Dermis blood vessel endothelial cell (primary cell): Measurements from ENCODE around the gene TPM1. TPM values are rescaled to one million over a fixed set of nuclear protein-coding genes. Genes with fewer than 3 reads are reported as not detected.

Experiments used
- DNase-seq: peaks from one replicate; pipeline ENCODE4 v3.0.0; 2010
- total RNA-seq: library from RNA; depleted of rRNA; stranded (reverse); fragments of >200 nt; gene quantifications from 2 replicates; pipeline ENCODE4 v1.2.3, GENCODE V29; 2014

The TPM1 gene
- total RNA-seq, 1 donor from 2014 or later, result 334 TPM

DNA sequence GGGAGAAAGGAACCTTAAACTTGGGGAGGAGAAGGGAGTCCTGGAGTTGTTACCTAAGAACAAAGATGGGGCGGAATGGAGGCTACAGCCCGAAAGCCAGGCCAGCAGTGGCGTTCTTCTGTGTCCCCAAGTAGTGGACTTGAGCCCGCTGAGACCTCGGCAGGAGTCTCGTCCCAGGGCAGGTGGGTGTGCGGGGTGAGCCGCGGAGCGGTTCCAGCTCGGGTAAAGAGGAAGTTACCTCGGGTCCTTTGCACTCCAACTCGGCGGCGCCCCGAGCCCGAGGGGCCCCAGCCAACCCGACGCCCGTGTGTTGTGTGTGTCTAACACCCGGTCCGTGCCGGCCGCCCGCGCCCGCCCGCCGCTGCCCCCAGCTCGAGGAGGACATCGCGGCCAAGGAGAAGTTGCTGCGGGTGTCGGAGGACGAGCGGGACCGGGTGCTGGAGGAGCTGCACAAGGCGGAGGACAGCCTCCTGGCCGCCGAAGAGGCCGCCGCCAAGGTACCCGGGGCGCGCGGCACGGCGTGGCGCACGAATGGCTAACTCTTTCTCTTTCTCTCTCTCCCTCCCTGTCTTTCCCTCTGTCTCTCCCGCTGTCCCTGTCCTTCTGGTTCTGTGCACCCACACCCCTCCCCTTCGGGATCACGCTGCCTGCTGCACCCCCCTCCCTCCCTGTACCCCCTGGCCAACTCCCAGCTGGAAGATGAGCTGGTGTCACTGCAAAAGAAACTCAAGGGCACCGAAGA, 959 bp downstream of the TPM1 start:
- peak; percentile 42 for DNase-seq

DNA sequence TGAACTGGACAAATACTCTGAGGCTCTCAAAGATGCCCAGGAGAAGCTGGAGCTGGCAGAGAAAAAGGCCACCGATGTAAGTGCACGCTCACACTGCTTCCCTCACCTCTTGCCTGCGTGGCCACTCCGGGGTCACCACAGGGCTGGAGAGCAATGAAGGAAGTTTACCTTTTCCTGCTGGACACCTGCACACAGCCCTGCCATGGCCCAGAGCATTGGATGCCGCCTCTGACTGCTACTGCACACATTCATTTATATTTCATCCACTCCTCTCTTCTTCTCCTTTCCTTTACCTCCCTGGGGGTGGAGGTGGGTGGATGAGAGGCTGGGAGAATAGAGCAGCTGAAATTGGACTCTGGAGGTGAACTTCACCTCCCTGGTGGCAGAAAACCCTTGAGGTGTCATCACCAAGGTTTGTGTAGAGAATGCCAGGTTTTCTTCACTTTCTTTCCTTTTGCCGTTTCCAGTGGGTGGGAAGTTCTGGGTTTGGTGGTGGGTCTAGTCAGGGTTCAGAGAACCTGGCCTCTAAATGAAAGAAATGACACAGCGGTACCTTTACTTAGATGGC, 1.6 kb downstream of the TPM1 start:
- no peak for DNase-seq

DNA sequence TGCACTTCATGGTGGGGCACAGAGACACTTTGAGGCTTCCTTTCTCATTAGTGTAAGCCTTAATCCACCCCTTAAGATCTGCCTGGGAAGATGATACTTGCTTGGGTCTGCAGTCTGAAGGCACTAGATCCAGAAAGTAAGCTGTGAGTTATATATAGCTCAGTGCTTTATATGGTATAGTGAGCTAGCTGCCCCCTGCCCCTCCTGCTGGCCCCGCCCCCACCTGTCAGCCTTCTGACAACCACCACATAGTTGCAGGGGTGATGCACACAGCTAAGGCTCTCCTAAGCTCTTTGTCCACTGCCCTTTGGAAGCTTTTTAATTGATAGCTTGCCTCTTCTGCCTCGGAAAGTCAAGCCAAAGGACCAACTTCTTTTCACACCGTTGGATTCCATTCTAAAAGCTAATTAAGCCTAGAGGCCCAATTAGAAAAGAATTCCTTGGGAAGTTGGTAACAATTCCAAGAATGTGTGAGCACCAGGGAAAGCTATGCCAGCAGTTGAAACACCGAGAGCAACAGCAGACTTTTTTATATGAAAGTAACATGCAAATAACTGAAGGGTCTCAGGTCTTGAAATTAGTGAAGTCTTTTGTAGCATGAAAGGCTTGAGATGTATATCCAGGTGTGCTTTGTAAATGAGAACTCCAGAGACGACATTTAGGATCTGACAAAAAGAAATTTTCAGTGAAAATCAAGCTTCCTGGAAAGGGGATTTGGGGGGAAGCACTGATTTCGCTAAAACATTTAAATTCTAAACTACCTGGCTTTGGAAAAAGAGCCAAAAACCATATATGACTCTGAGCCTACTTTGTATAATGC, 2.3 kb downstream of the TPM1 start:
- peak; percentile 62 for DNase-seq

DNA sequence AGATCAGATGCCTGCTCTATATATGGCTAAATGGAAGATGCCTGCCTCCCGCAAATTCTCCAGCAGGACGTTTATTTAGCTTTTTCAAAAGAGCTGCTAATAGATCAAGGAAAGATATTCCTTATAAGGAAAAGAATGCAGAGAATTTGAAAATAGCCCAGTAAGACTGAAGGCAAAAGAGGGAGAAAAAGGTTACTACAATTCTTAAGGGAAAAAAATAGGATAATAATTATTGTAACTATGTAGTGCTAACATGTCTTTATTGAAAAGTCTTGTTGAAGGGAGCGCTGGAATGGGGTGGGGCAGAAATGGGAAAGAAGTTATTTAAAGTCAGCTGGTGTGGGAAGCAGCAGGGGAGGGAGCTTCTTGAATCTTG, 2.9 kb downstream of the TPM1 start:
- no peak for DNase-seq

DNA sequence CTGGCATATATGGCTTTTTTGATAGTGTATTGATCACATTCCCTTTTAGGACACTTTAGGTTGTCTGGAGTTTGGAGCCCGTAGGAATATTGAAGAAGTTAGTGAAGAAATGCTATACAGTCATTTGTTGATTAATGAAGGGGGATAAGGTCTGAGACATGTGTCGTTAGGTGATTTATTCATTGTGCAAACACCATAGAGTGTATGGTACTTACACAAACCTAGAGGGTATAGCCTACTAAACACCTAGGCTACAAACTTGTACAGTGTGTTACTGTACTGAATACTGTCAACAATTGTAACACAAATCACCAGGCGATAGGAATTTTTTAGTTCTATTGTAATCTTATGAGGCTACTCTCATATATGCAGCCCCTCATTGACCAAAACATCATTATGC, 3.3 kb downstream of the TPM1 start:
- DNase-seq, result no peak

DNA sequence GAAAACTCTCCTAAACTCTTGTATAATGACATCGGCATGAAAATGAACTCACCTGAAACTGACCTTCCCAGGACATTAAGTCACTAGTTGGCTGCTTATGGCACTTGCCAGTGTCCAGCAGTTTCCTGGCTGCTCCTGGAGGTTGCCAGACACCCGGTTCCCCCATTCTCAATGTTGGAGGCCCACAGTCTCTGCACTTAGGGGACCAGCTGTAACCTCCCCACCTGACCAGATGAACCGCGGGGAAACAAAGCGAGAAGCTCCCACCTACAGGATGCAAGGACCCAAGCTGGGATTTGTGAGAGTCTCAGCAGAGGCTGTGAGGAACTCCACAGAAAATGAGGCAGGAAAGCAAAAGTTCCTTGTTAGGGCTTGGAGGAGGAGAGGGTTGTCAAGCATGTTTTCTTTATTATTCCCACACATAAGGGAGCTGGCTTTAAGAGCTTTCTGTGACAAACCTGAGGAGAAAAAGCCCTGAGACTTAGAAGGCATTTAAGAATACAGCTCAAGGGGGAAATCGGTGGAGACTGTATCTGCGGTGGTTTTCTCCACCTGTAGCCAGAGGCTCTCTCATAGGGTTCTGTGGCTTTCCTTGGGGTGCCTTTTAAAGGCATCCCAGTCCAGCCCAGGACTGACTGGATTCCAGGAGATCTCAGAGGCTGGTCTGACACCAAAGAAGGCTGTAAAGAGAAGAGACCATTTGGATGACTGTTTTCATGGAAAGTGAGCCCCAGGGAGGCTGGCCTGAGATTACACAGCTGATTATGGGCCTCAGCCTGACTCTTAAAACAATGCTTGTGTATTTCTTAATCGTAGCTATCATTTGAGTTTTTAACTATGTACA, 4.6 kb downstream of the TPM1 start:
- DNase-seq, result no peak

DNA sequence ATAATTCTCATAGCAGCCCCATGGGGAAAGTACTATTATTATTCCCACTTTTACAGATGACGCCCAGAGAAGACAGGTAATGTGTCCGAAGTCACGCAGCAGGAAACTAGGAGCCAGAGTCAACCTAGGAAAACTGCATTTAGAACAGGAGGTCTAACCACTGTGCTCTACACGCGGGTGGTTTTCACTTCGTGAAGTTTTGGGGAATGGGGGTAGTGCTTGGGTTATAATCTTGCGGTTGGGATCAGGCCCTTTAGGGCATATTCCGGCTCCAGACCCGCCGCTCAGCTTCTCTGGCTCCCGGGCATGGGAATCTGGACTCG, 5.2 kb downstream of the TPM1 start:
- no peak for DNase-seq

DNA sequence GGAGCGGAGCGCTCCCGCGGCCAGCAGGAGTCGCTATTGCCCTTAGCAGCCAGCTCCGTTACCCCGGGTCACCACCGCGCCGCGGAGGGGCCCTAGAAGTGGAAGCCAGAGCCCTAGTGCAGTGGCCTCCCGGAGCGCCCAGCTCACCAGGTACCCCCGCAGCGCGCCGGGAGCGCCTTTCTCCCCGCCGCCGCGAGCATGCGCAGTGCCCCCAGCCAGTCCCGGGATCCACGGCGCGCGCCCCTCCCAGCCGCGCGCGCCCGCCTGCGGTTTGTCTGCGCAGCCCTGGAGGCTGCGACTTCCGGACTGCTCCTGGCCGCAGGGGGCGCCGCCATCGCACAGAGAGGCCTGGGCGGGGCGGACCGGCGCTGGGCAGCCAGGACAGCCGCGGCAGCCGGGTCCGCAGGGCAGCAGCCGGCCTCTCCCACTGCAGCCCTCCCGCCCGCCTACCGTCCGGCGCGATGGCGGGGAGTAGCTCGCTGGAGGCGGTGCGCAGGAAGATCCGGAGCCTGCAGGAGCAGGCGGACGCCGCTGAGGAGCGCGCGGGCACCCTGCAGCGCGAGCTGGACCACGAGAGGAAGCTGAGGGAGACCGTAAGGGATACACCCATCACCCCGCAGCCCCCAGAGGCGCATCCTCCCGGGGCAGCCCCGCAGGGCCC, 5.7 kb downstream of the TPM1 start:
- DNase-seq, result peak; percentile 95

DNA sequence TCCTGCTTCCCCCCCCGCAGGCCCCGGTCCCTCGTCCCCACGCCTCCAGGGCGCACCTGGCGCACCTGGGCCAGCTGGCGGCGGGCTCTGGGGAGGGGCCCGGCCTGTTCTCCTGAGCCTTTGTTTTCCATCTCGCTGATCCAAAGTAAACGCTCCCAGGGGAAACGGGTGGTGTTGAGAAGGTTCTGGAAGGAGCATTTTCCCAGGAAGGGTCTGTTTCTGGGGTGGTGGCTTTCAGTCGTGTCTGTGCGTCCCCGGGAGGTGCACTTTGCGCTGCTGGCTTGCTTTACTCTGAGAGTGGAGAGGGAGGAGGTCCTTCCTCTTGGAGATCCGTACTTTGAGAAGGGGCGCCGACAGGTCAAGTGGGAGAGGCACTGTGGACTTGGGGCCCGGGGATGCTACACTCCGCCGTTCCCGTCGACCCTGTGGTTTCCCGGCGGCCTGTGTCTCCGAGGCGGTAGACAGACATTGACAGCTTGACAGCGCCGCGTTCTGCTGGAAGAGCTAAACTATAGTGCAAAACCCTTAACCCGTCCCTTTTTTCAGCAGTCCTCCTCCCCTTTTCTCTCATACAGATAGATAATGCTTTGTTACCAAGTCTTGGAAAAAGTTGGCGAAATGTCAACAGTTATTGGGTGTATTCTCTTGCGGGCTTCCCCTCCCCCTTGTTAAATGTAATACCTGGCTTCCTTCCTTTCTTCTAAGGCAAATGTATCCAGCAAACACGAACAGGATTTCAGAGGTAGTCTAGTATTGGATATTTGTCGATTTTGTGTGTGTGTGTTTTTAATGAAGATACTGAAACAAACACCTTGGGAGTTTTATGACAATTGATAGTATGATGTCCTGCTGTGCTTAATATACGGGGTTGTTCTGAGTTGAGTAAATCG, 6.5 kb downstream of the TPM1 start:
- DNase-seq, result peak; percentile 62

DNA sequence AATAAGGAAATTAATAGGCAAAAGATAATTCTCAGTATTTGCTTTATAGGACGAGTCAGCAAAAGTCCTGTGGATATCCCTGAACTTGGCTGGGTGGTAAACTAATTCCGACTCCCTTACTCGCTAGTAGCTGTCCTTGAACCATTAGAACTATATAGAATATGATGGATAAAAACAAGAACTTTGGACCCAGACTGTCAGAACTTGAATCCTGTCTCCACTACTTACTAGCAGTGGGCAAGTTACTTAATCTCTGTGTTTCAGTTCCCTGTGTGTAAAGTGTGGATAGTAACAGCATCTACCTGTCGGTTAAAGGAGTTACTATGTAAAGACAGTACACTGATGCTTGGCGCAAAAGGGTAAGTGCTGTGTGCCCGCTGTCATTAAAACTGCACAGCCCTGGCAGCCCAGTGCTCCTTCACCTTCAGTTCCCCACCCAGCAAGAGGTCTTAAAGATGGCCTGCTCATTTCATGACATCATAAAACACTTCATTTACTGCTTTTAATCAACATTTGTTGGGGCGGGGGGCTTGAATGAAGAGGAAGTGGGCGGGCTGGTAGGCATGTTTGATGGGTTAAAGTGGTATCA, 7.3 kb downstream of the TPM1 start:
- DNase-seq, result no peak

DNA sequence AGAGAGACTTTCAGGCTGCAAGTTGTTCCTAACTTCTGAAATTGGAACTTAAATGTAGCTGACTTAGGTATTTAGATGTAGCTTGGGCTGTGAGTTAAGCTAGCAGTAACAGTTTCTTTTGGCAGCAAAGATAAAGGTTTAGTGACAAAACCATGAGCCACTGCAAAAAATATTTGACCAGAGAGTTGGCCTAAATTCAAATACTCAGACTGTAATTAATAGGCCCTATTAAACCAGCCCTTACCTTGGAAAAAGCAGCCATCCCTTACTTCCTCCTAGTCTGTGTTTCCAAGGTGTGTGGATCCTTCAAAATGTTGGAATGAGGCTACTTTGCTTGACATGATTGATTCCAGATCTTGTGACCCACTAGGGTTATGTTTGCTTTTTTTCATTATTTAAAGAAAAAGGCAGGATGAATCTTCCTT, 8.2 kb downstream of the TPM1 start:
- DNase-seq, result no peak

DNA sequence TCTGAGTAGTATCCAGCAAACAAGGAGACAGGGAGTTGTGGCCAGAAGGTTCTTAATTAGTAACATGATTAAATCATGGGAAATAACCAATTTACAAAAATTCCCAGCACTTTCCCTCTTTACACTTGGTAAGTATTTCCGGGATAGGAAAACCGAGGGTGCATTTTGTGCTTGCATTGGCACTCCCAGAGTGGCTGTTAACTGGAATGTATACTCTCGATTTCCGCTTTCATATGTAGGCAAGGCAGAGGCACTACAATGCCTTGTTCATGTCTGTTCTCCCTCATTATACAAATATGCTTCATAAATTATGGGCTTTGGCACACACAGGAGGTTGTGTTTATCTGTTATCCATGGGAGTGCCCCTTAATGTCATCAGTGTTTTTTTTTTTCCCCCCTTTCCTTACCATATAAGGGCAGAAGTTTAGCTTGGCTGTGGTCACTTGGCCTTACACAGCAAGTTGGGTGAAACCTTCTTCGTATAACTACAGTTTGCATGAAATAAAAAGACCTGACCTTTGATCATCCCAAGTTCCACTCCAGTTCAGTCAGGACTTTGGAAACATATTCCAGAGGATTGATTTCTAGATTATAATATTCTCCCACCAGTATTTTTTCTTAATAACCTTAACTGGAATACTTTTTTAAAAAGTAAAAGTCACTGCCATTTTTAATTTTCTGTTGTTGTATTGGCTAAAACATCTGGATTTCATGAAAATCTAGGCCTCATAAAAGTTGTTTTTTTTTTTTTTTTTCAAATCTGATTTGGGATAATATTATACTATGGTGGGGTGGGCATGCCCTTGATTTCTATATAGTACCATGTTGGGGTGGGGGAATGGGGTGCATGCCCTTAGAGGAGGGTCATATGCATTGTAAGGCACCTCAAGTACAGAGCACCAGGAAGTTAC, 8.9 kb downstream of the TPM1 start:
- DNase-seq, result peak; percentile 77

DNA sequence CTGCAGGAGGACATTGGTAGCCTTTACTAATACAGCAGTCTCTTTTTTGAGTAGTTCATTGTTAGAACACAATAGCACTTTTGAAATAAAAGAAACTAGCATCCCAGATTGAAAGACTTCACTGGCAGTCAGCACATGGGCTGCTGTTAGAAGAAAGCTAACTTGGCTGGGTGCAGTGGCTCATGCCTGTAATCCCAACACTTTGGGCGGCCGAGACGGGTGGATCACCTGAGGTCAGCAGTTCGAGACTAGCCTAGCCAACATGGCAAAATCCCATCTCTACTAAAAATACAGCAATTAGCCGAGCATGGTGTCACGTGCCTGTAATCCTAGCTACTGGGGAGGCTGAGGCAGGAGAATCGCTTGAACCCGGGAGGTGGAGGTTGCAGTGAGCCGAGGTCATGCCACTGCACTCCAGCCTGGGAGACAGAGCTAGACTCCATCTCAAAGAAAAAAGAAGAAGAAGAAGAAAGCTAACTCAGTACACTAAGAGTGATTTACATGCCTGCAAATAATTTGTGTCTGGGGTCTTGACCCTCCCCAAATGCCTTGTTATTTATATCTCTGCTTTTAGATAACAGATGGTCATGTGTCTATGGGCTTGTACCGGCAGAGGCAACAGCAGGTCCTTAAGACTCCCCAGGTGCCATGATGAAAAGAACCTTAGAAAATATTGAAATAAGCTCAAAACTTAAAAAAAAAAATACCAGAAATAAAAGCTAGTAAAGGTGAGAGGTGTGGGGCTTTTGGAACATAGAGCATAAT, 9.7 kb downstream of the TPM1 start:
- DNase-seq, result no peak

DNA sequence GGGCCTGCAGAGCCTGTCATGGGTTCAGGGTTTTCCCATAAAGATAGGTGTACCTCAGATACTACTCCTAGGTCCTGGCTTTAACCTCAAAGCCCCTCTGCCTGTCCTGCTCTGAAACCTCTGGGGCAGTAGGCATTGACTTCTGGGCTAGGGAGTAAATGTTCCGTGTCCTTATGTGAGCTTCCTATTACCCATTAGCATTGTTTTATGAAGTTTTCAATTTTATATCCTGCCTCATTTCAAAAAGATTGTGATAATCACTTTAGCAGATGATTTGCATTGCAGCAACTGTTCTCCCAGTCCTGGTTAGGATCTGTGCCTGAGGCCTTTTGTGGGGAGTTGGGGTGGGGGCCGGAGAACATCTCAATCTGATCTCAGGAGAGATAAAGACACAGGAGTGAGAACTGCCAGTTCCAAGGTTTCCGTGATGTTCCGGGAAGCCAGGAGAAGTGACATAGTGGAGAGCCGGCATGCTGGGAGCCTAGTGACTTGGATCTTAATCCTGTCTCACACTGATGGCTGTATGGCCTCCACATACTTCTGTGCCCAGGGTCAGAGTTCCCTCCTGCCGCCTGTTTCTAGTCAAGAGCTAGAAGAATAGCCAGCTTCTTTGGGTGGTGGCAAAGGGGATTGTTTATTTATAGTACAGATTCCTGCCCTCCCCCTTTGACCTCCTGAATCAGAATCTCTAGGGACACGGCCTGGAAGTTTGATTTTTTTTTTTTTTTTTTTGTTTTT, 10.6 kb downstream of the TPM1 start:
- DNase-seq, result peak; percentile 50

DNA sequence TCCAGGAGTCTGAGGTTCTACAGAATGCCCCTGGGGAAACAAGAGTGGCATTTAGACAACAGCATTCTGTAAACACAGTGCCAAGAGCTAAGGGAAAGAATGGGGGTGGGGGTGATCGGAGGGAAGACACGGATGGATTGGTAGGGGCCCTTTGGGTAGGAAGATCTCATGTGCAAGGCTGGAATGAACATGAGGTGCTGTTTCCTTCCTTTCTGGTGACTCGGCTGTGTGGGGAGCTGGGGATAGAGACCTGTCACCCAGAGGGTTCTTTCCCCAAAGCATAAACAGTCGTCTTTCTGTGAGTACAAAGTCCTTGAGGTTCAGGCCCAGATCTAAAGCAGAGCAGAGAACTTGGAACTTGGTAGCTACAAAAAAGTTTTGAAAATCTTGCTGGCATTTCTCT, 11.7 kb downstream of the TPM1 start:
- DNase-seq, result no peak

DNA sequence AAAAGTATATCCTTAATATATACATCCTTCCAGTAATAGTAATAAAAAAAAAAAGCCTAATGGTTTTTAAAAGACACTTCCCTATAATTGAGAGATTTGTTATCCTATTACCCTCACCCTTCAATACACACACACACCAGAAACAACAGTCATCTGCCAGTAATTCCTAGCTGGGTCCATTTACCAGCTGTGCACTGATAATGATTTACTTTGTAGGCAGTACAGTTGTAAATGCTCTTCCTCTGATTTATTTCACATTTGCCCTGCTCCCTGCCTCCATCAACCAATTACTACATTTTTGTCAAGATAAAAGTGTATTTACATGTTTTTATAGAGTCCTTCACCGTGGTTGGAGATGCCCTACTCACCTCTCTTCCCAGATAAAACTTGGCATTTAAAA, 12.4 kb downstream of the TPM1 start:
- no peak for DNase-seq

DNA sequence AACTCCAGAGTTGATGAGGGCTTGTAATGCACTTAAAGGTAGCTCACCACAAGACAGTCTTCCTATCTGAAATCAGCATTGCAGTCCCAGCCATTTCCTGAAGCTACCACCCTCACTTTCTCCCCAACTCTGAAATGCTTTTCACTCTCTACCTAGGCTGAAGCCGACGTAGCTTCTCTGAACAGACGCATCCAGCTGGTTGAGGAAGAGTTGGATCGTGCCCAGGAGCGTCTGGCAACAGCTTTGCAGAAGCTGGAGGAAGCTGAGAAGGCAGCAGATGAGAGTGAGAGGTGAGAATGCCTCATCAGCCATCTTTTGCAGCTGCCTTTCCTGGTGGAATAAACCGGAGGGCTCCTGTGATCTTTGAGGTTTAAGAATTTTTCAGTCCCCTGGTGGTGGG, 14.3 kb downstream of the TPM1 start:
- no peak for DNase-seq
